SK-N-SH (cell line): ENCODE measurements around the gene UBXN10.

Experiments used
- POLR2AphosphoS5 ChIP-seq: IDR thresholded peaks from 2 replicates; pipeline ENCODE4 v1.6.1; 2012; ENCODE audit warnings: low read depth, low read length
- RAD21 ChIP-seq: IDR thresholded peaks from 2 replicates; pipeline ENCODE4 v1.6.1; 2012; ENCODE audit warnings: mild to moderate bottlenecking, low read length
- RCOR1 ChIP-seq: fragments of 150-350 bp; IDR thresholded peaks from 2 replicates; pipeline ENCODE4 v1.6.1; 2017; ENCODE audit warnings: antibody characterized with exemption, low read length
- TCF12 ChIP-seq: IDR thresholded peaks from 2 replicates; pipeline ENCODE4 v1.4.0; 2012
- YY1 ChIP-seq: IDR thresholded peaks from 2 replicates; pipeline ENCODE4 v1.4.0; 2012; ENCODE audit warnings: low read depth, mild to moderate bottlenecking
- TF ChIP-seq, protein P1 (sequence below): fragments of 200-600 bp; sonication (generic); IDR thresholded peaks from 2 replicates; pipeline ENCODE4 v1.6.1; 2017; ENCODE audit warnings: antibody characterized with exemption, mild to moderate bottlenecking, moderate library complexity
- TF ChIP-seq, protein P2 (sequence below): IDR thresholded peaks from 2 replicates; pipeline ENCODE4 v1.4.0; 2012; ENCODE audit warnings: low read depth
- TF ChIP-seq, protein P3 (sequence below): fragments of 150-350 bp; IDR thresholded peaks from 2 replicates; pipeline ENCODE4 v1.6.1; 2017; ENCODE audit warnings: antibody characterized with exemption, low read length, low read depth, borderline replicate concordance
- TF ChIP-seq, protein P4 (sequence below): IDR thresholded peaks from 2 replicates; pipeline ENCODE4; 2012

DNA sequence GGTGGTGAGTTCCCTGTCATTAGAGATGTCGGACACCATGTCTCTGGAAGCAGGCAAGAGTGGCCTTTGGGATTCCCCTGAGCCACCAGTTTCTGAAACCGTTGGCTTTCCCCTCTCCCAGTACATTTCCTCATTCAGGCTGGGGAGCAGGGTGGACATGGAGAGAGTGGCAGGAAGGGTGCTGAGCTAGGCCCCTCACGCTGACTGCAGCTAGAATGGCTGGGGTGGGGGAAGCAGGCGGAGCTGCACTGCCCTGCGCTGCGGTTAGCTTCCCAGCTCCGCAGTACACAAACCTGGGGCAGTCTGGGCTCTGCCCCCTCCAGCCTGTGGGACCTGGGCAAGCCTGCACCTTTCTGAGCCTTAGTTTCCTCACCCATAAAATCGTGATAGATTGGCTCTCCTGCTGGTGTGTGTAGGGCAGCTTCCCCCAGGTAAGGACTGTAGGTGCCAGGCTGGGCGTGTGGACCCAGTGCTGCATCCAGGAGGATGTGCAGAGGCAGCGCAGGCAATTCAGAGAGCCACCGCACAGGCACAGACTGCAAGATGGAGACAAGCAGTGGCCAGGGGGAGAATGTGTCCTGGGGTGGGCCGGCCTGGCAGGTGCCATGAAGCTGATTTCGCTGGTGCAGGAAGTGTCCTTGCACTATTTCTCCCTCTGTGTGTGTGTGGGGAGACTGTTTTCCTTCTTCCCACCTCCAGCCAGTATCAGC is 43.7 kb upstream of the UBXN10 start:
- TF ChIP-seq POLR2AphosphoS5 (no peak), RCOR1 (no peak), TCF12 (no peak), RAD21 (no peak), YY1 (no peak)
- TF ChIP-seq, protein P1, sequence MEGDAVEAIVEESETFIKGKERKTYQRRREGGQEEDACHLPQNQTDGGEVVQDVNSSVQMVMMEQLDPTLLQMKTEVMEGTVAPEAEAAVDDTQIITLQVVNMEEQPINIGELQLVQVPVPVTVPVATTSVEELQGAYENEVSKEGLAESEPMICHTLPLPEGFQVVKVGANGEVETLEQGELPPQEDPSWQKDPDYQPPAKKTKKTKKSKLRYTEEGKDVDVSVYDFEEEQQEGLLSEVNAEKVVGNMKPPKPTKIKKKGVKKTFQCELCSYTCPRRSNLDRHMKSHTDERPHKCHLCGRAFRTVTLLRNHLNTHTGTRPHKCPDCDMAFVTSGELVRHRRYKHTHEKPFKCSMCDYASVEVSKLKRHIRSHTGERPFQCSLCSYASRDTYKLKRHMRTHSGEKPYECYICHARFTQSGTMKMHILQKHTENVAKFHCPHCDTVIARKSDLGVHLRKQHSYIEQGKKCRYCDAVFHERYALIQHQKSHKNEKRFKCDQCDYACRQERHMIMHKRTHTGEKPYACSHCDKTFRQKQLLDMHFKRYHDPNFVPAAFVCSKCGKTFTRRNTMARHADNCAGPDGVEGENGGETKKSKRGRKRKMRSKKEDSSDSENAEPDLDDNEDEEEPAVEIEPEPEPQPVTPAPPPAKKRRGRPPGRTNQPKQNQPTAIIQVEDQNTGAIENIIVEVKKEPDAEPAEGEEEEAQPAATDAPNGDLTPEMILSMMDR, result no peak
- TF ChIP-seq, protein P2, sequence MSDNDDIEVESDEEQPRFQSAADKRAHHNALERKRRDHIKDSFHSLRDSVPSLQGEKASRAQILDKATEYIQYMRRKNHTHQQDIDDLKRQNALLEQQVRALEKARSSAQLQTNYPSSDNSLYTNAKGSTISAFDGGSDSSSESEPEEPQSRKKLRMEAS, result no peak
- TF ChIP-seq, protein P3, sequence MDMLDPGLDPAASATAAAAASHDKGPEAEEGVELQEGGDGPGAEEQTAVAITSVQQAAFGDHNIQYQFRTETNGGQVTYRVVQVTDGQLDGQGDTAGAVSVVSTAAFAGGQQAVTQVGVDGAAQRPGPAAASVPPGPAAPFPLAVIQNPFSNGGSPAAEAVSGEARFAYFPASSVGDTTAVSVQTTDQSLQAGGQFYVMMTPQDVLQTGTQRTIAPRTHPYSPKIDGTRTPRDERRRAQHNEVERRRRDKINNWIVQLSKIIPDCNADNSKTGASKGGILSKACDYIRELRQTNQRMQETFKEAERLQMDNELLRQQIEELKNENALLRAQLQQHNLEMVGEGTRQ, result no peak
- TF ChIP-seq, protein P4, sequence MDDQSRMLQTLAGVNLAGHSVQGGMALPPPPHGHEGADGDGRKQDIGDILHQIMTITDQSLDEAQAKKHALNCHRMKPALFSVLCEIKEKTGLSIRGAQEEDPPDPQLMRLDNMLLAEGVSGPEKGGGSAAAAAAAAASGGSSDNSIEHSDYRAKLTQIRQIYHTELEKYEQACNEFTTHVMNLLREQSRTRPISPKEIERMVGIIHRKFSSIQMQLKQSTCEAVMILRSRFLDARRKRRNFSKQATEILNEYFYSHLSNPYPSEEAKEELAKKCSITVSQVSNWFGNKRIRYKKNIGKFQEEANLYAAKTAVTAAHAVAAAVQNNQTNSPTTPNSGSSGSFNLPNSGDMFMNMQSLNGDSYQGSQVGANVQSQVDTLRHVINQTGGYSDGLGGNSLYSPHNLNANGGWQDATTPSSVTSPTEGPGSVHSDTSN, result no peak
